Upper lobe of left lung (tissue), 4 donors: ENCODE results near the gene ALDH1A3.

Experiments used
- EP300 ChIP-seq, 4 donors: sonication (generic); formaldehyde crosslinking; IDR thresholded peaks; one replicate each; pipeline ENCODE4 v1.5.1; 2017; ENCODE audit warnings: antibody characterized with exemption in 4 of 4, control low read depth in 2 of 4
- POLR2A ChIP-seq, 4 donors: fragments of 450-650 bp; IDR thresholded peaks; one replicate each; pipeline ENCODE4 v1.5.1; 2016 to 2017; ENCODE audit warnings: antibody characterized with exemption in 4 of 4, mild to moderate bottlenecking in 2 of 4
- POLR2AphosphoS5 ChIP-seq, 2 donors: sonication (generic); formaldehyde crosslinking; IDR thresholded peaks; one replicate each; pipeline ENCODE4 v1.5.1; 2017; ENCODE audit warnings: antibody characterized with exemption in 2 of 2
- TF ChIP-seq, protein P1 (sequence below), 6 experiments: fragments of 450-650 bp in 4 of 6; fragments of 200-600 bp in 2 of 6; sonication (generic) in 2 of 6; IDR thresholded peaks; one replicate each; pipeline ENCODE4 v1.5.1; 2016 to 2019; ENCODE audit warnings: antibody characterized with exemption in 6 of 6

DNA sequence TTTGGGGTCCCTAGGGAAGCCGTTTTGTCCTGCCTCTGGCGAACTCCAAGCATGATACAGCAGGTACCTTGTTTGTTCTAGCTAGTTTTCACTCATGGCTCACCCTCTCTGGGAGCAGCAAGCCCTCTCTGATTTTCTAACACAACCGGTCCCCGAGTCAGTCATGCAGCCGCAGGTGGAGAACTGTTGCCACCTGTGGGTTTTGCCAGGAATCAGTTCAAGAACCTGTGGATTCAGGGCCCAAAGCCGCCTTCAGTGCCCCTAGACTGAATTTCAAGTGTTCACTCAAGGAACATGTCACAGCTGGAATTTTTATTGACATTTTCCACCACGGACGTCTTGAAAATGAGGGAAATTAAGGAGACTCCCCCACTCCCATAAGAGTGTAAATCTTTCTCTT is 26.2 kb downstream of the ALDH1A3 start:
- TF ChIP-seq, protein P1, sequence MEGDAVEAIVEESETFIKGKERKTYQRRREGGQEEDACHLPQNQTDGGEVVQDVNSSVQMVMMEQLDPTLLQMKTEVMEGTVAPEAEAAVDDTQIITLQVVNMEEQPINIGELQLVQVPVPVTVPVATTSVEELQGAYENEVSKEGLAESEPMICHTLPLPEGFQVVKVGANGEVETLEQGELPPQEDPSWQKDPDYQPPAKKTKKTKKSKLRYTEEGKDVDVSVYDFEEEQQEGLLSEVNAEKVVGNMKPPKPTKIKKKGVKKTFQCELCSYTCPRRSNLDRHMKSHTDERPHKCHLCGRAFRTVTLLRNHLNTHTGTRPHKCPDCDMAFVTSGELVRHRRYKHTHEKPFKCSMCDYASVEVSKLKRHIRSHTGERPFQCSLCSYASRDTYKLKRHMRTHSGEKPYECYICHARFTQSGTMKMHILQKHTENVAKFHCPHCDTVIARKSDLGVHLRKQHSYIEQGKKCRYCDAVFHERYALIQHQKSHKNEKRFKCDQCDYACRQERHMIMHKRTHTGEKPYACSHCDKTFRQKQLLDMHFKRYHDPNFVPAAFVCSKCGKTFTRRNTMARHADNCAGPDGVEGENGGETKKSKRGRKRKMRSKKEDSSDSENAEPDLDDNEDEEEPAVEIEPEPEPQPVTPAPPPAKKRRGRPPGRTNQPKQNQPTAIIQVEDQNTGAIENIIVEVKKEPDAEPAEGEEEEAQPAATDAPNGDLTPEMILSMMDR (IDR thresholded peaks at IDR 0.05) = no peak
- TF ChIP-seq POLR2A (IDR thresholded peaks at IDR 0.05) (no peak), EP300 (IDR thresholded peaks at IDR 0.05) (no peak), POLR2AphosphoS5 (IDR thresholded peaks at IDR 0.05) (no peak)
